Caco-2 (cell line): ENCODE measurements around the gene LENG9. TPM values are rescaled to one million over a fixed set of nuclear protein-coding genes. Genes with fewer than 3 reads are reported as not detected.

Experiments
- BruUV-seq: library from RNA; stranded (reverse); fragments of 400-500 nt; replicated peaks from 2 replicates; lab custom pipeline; 2021; lab: Mats Ljungman, UMichigan
- CTCF ChIA-PET: fragments of 300-600 bp; sonication (Branson Sonifier 250); formaldehyde crosslinking; loops from one replicate; lab custom pipeline; 2022; ENCODE audit warnings: antibody characterized with exemption; lab: Charles Lee
- POLR2A ChIA-PET: fragments of 300-600 bp; sonication (Branson Sonifier 250); formaldehyde crosslinking; loops from one replicate; lab custom pipeline; 2022; ENCODE audit warnings: antibody characterized with exemption; lab: Charles Lee
- DNase-seq, 2 experiments: peaks; one replicate each; pipeline versions ENCODE4 v3.0.0 to v3.0.0-alpha.2; 2020 to 2022
- H3K27me3 ChIP-seq: replicated peaks from 2 replicates; pipeline ENCODE4 v1.6.0; 2011; ENCODE audit warnings: low read length; ENCODE audit not compliant: control insufficient read depth, insufficient read depth
- H3K36me3 ChIP-seq: 2 replicates; pipeline ENCODE4 v1.5.1; 2011; ENCODE audit warnings: low read length; ENCODE audit not compliant: control insufficient read depth, insufficient read depth
- H3K4me1 ChIP-seq: fragments of 250-450 bp; sonication (Bioruptor Pico); 2 replicates; pipeline ENCODE4 v1.5.1; 2020; ENCODE audit warnings: mild to moderate bottlenecking
- H3K4me3 ChIP-seq: 2 replicates; pipeline ENCODE4 v1.5.1; 2011; ENCODE audit warnings: low read depth, mild to moderate bottlenecking, control low read depth, low read length
- H3K9me3 ChIP-seq: fragments of 250-450 bp; sonication (Bioruptor Pico); 2 replicates; pipeline ENCODE4 v1.5.1; 2020; ENCODE audit warnings: mild to moderate bottlenecking, moderate library complexity
- H3K27ac Mint-ChIP-seq: one replicate; pipeline ENCODE4 v1.8.0; 2022; ENCODE audit warnings: mixed read lengths; ENCODE audit not compliant: unreplicated experiment
- H3K27me3 Mint-ChIP-seq: one replicate; pipeline ENCODE4 v1.8.0; 2022; ENCODE audit warnings: mixed read lengths; ENCODE audit not compliant: insufficient read depth, unreplicated experiment
- H3K36me3 Mint-ChIP-seq: one replicate; pipeline ENCODE4 v1.8.0; 2022; ENCODE audit warnings: mild to moderate bottlenecking, mixed read lengths; ENCODE audit not compliant: insufficient read depth, unreplicated experiment
- H3K4me1 Mint-ChIP-seq: one replicate; pipeline ENCODE4 v1.8.0; 2022; ENCODE audit warnings: low read depth, mixed read lengths; ENCODE audit not compliant: unreplicated experiment
- H3K4me3 Mint-ChIP-seq: one replicate; pipeline ENCODE4 v1.8.0; 2022; ENCODE audit warnings: mild to moderate bottlenecking, moderate library complexity, mixed read lengths; ENCODE audit not compliant: unreplicated experiment
- H3K9me3 Mint-ChIP-seq: one replicate; pipeline ENCODE4 v1.8.0; 2022; ENCODE audit warnings: mixed read lengths; ENCODE audit not compliant: unreplicated experiment
- intact Hi-C: fragments of 100-400 bp; cut with micrococcal nuclease; formaldehyde crosslinking; loops from one replicate; pipeline ENCODE4 v1.10.0; 2022; ENCODE audit not compliant: unreplicated experiment
- total RNA-seq: library from RNA; stranded (reverse); gene quantifications from 2 replicates; pipeline ENCODE4 v1.2.3, GENCODE V29; 2022
- TF ChIP-seq, protein P1 (sequence below), 2 experiments: fragments of 200-600 bp in 1 of 2; IDR thresholded peaks; 1 replicate in 1 of 2; 2 replicates in 1 of 2; pipeline versions ENCODE4 v1.5.1 to v1.8.0; 2011 to 2022; ENCODE audit warnings: antibody characterized with exemption in 1 of 2, control low read depth in 1 of 2, inconsistent platforms in 1 of 2, low read depth in 1 of 2, low read length in 1 of 2, mild to moderate bottlenecking in 1 of 2, moderate library complexity in 1 of 2; ENCODE audit not compliant: insufficient read depth in 1 of 2, severe bottlenecking in 1 of 2, unreplicated experiment in 1 of 2

LENG9 gene
- total RNA-seq, 1 experiment from 2014 or later = 6.7 TPM

GRCh38 chr19:54489766-54490165, 26.2 kb upstream of the LENG9 start:
- Mint-ChIP-seq H3K4me3 (no peak overlapping the region), H3K36me3 (no peaks in the 10 kb centered on the region), H3K9me3 (no peaks in the 10 kb centered on the region), H3K4me1 (no peaks in the 10 kb centered on the region), H3K27me3 (peaks cover 32% of the 10 kb centered on the region), H3K27ac (no peak overlapping the region)
- TF ChIP-seq, protein P1, sequence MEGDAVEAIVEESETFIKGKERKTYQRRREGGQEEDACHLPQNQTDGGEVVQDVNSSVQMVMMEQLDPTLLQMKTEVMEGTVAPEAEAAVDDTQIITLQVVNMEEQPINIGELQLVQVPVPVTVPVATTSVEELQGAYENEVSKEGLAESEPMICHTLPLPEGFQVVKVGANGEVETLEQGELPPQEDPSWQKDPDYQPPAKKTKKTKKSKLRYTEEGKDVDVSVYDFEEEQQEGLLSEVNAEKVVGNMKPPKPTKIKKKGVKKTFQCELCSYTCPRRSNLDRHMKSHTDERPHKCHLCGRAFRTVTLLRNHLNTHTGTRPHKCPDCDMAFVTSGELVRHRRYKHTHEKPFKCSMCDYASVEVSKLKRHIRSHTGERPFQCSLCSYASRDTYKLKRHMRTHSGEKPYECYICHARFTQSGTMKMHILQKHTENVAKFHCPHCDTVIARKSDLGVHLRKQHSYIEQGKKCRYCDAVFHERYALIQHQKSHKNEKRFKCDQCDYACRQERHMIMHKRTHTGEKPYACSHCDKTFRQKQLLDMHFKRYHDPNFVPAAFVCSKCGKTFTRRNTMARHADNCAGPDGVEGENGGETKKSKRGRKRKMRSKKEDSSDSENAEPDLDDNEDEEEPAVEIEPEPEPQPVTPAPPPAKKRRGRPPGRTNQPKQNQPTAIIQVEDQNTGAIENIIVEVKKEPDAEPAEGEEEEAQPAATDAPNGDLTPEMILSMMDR (IDR thresholded peaks at IDR 0.05; ENCODE audit: insufficient read depth in 1 of 2, low read depth in 1 of 2, low read length in 1 of 2, severe bottlenecking in 1 of 2, unreplicated experiment in 1 of 2) = no peak
- ChIA-PET CTCF (interaction anchor here (0.6 kb wide), 1 partner anchor 552 kb away, joined by 3 read pairs; no protein-coding TSS in a partner anchor), POLR2A (no interaction called here)
- no peaks in the 10 kb centered on the region for H3K36me3 ChIP-seq
- no peak for DNase-seq
- peaks cover 3% of the 10 kb centered on the region; the same call in 1 of the 2 replicates for H3K4me1 ChIP-seq
- H3K4me3 ChIP-seq = no peak overlapping the region
- BruUV-seq = no TSS peak
- intact Hi-C loops = no loop called here
- no peaks in the 10 kb centered on the region; the same call in 1 of the 2 replicates for H3K27me3 ChIP-seq
- no peaks in the 10 kb centered on the region for H3K9me3 ChIP-seq

GRCh38 chr19:54489341-54489740, 25.8 kb upstream of the LENG9 start:
- H3K27me3 Mint-ChIP-seq = peaks cover 34% of the 10 kb centered on the region
- H3K4me1 Mint-ChIP-seq = no peaks in the 10 kb centered on the region
- Histone ChIP-seq H3K9me3 (no peaks in the 10 kb centered on the region), H3K4me1 (peaks cover 3% of the 10 kb centered on the region; the same call in 1 of the 2 replicates), H3K36me3 (no peaks in the 10 kb centered on the region), H3K27me3 (no peaks in the 10 kb centered on the region; the same call in 1 of the 2 replicates), H3K4me3 (no peak overlapping the region)
- BruUV-seq = no TSS peak
- DNase-seq = peak in 1 of 2 experiments; percentile 54
- H3K4me3 Mint-ChIP-seq = no peak overlapping the region
- H3K27ac Mint-ChIP-seq = no peak overlapping the region
- TF ChIP-seq, protein P1 (IDR thresholded peaks at IDR 0.05; ENCODE audit: insufficient read depth in 1 of 2, low read depth in 1 of 2, low read length in 1 of 2, severe bottlenecking in 1 of 2, unreplicated experiment in 1 of 2) = no peak
- intact Hi-C loops = no loop called here
- no peaks in the 10 kb centered on the region for H3K36me3 Mint-ChIP-seq
- ChIA-PET POLR2A (no interaction called here), CTCF (no interaction called here)
- no peaks in the 10 kb centered on the region for H3K9me3 Mint-ChIP-seq

DNA sequence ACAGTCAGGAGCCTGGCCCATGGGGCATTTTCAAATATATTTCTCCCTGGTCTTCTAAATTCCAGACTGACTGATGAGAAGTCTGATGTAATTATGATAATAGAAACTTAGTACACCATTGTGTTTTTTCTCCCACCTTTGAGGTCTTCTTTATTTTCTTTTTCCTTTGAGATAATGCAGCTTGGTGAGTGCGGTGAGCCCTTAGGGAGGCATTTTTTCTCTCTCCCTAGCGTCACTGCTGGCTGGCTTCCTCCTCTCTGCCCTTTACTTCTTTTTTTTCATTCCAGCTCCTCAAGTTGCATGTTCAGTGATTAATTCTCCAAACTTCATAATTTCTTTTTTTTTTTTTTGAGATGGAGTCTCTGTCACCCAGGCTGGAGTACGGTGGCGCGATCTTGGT, 22.3 kb upstream of the LENG9 start:
- ChIA-PET POLR2A (no interaction called here), CTCF (no interaction called here)
- H3K4me3 Mint-ChIP-seq = no peak overlapping the region
- H3K36me3 ChIP-seq = no peaks in the 10 kb centered on the region
- TF ChIP-seq, protein P1 (IDR thresholded peaks at IDR 0.05; ENCODE audit: insufficient read depth in 1 of 2, low read depth in 1 of 2, low read length in 1 of 2, severe bottlenecking in 1 of 2, unreplicated experiment in 1 of 2) = no peak
- peaks cover 3% of the 10 kb centered on the region; the same call in 1 of the 2 replicates for H3K4me1 ChIP-seq
- H3K4me1 Mint-ChIP-seq = no peaks in the 10 kb centered on the region
- no peak overlapping the region for H3K27ac Mint-ChIP-seq
- H3K9me3 Mint-ChIP-seq = no peaks in the 10 kb centered on the region
- H3K9me3 ChIP-seq = no peaks in the 10 kb centered on the region
- intact Hi-C loops = no loop called here
- BruUV-seq = no TSS peak
- no peak for DNase-seq
- peaks cover 29% of the 10 kb centered on the region for H3K27me3 Mint-ChIP-seq
- H3K4me3 ChIP-seq = no peak overlapping the region
- H3K27me3 ChIP-seq = no peaks in the 10 kb centered on the region; the same call in 1 of the 2 replicates
- no peaks in the 10 kb centered on the region for H3K36me3 Mint-ChIP-seq
